SU-DHL-6 (cell line): ENCODE data around the gene RGS3.

Experiments used
- H2AFZ ChIP-seq: fragments of 200-600 bp; sonication (generic); 2 replicates; pipeline ENCODE4 v1.6.1; 2014; ENCODE audit warnings: low read depth, mild to moderate bottlenecking, moderate library complexity, mixed read lengths, antibody characterized with exemption, low read length; ENCODE audit not compliant: severe bottlenecking
- H3F3A ChIP-seq: fragments of 200-600 bp; shearing (Covaris generic); 2 replicates; pipeline ENCODE4 v1.6.0; 2016; ENCODE audit warnings: antibody characterized with exemption, mild to moderate bottlenecking; ENCODE audit not compliant: insufficient read depth
- H3K27ac ChIP-seq: fragments of 200-600 bp; sonication (generic); 2 replicates; pipeline ENCODE4 v1.5.1; 2016; ENCODE audit warnings: low read depth, mild to moderate bottlenecking, low read length, moderate library complexity, mixed read lengths
- H3K27me3 ChIP-seq: fragments of 200-600 bp; sonication (generic), shearing (Covaris generic); 2 replicates; pipeline ENCODE4 v1.6.0; 2014; ENCODE audit warnings: mild to moderate bottlenecking, low read length
- H3K36me3 ChIP-seq: fragments of 200-600 bp; sonication (generic); 2 replicates; pipeline ENCODE4 v1.6.1; 2014; ENCODE audit warnings: mild to moderate bottlenecking, low read length, mixed read lengths
- H3K4me2 ChIP-seq: fragments of 300-600, 200-600 bp; shearing (Covaris generic), sonication (generic); 2 replicates; pipeline ENCODE4 v1.6.0; 2014; ENCODE audit warnings: low read length, low read depth, mild to moderate bottlenecking; ENCODE audit not compliant: poor library complexity, severe bottlenecking
- H3K4me3 ChIP-seq: fragments of 200-600 bp; sonication (generic); 2 replicates; pipeline ENCODE4 v1.5.1; 2014; ENCODE audit warnings: antibody characterized with exemption, low read length, mild to moderate bottlenecking, mixed read lengths; ENCODE audit not compliant: insufficient read depth, poor library complexity, severe bottlenecking
- H3K79me2 ChIP-seq: fragments of 200-600 bp; sonication (generic); 2 replicates; pipeline ENCODE4 v1.6.1; 2014; ENCODE audit warnings: mild to moderate bottlenecking, low read length, moderate library complexity; ENCODE audit not compliant: insufficient read depth
- H3K9ac ChIP-seq: fragments of 200-600 bp; sonication (generic); 2 replicates; pipeline ENCODE4 v1.7.0; 2014; ENCODE audit warnings: mild to moderate bottlenecking, low read length
- H3K9me2 ChIP-seq: fragments of 200-600 bp; sonication (generic); replicated peaks from 2 replicates; pipeline ENCODE4 v1.6.1; 2014; ENCODE audit warnings: low read length; ENCODE audit not compliant: insufficient read depth
- H3K9me3 ChIP-seq: fragments of 200-600 bp; sonication (generic); 2 replicates; pipeline ENCODE4 v1.6.1; 2014; ENCODE audit warnings: low read length, mixed read lengths; ENCODE audit not compliant: insufficient read depth
- H4K20me1 ChIP-seq: fragments of 200-600 bp; sonication (generic); 2 replicates; pipeline ENCODE4 v1.6.1; 2014; ENCODE audit warnings: low read depth, mild to moderate bottlenecking, antibody characterized with exemption, low read length, moderate library complexity, mixed read lengths
- CTCF ChIP-seq: fragments of 200-600 bp; sonication (generic); IDR thresholded peaks from one replicate; pipeline ENCODE4 v1.5.1; 2017; ENCODE audit warnings: antibody characterized with exemption, mild to moderate bottlenecking, low read length, moderate library complexity; ENCODE audit not compliant: insufficient read depth, poor library complexity, severe bottlenecking
- EZH2phosphoT487 ChIP-seq: fragments of 200-600 bp; sonication (generic), shearing (Covaris generic); conservative IDR thresholded peaks from 2 replicates; pipeline ENCODE4 v1.6.1; 2018; ENCODE audit warnings: mild to moderate bottlenecking, antibody characterized with exemption, low read length, moderate library complexity, mixed read lengths

The RGS3 gene

GRCh38 chr9:113558632-113559502, 95.3 kb downstream of the RGS3 start:
- H3K4me2 ChIP-seq: no peak overlapping the region
- H3K4me3 ChIP-seq: no peak overlapping the region
- H3F3A ChIP-seq: no peaks in the 10 kb centered on the region
- no peak for TF ChIP-seq EZH2phosphoT487
- H3K27ac ChIP-seq: no peak overlapping the region
- no peaks in the 10 kb centered on the region for H3K79me2 ChIP-seq
- H4K20me1 ChIP-seq: no peaks in the 10 kb centered on the region
- H3K9ac ChIP-seq: no peak overlapping the region
- H3K36me3 ChIP-seq: no peaks in the 10 kb centered on the region
- H3K9me2 ChIP-seq: no peaks in the 10 kb centered on the region
- no peak overlapping the region for H2AFZ ChIP-seq
- H3K27me3 ChIP-seq: no peaks in the 10 kb centered on the region
- H3K9me3 ChIP-seq: no peaks in the 10 kb centered on the region

- no peaks in the 10 kb centered on the region for H3K79me2 ChIP-seq
- no peaks in the 10 kb centered on the region for H3K9me2 ChIP-seq
- H3K4me3 ChIP-seq: no peak overlapping the region
- no peaks in the 10 kb centered on the region for H3K36me3 ChIP-seq
- no peaks in the 10 kb centered on the region for H3F3A ChIP-seq
- no peak overlapping the region for H3K4me2 ChIP-seq
- H3K9me3 ChIP-seq: no peaks in the 10 kb centered on the region
- no peak overlapping the region for H3K27ac ChIP-seq
- TF ChIP-seq EZH2phosphoT487 (no peak), CTCF (no peak)
- H3K27me3 ChIP-seq: no peaks in the 10 kb centered on the region
- H3K9ac ChIP-seq: no peak overlapping the region
- H2AFZ ChIP-seq: no peak overlapping the region
- H4K20me1 ChIP-seq: no peaks in the 10 kb centered on the region
Measured at GRCh38 chr9:113559834-113560800, 96.6 kb downstream of the RGS3 start.

GRCh38 chr9:113562653-113563381, 99.3 kb downstream of the RGS3 start:
- Histone ChIP-seq H3K9me2 (no peaks in the 10 kb centered on the region), H3K27me3 (no peaks in the 10 kb centered on the region), H3K27ac (no peak overlapping the region)

More at GRCh38 chr9:113562653-113563381, 99.3 kb downstream of the RGS3 start:
- H2AFZ ChIP-seq: no peak overlapping the region
- H3K4me2 ChIP-seq: no peak overlapping the region
- no peaks in the 10 kb centered on the region for H3K9me3 ChIP-seq
- no peaks in the 10 kb centered on the region for H4K20me1 ChIP-seq
- H3F3A ChIP-seq: no peaks in the 10 kb centered on the region
- H3K9ac ChIP-seq: no peak overlapping the region
- no peaks in the 10 kb centered on the region for H3K36me3 ChIP-seq
- H3K4me3 ChIP-seq: no peak overlapping the region
- H3K79me2 ChIP-seq: no peaks in the 10 kb centered on the region
- no peak for TF ChIP-seq EZH2phosphoT487
